GM12878 (cell line): ENCODE measurements around the gene SLC25A29. TPM values are rescaled to one million over a fixed set of nuclear protein-coding genes. Genes with fewer than 3 reads are reported as not detected.

Experiments used
- ATAC-seq: fragments of 200-7000 bp; cut with Tn5 transposase; 3 replicates; pipeline ENCODE4 v1.9.1; 2020; ENCODE audit warnings: mild to moderate bottlenecking, moderate library complexity
- BruUV-seq: library from RNA; stranded (reverse); fragments of 400-500 nt; replicated peaks from 2 replicates; lab custom pipeline; 2021; lab: Mats Ljungman, UMichigan
- CTCF ChIA-PET: fragments of 300-600 bp; sonication (Branson Sonifier 250); formaldehyde crosslinking; extraction: SDS; loops from one replicate; lab custom pipeline; 2021; ENCODE audit warnings: inconsistent platforms; lab: Yijun Ruan, JAX
- POLR2A ChIA-PET: fragments of 350-600 bp; formaldehyde crosslinking; extraction: SDS; loops from one replicate; lab custom pipeline; 2021; ENCODE audit warnings: inconsistent platforms; lab: Charles Lee
- RAD21 ChIA-PET: fragments of 300-600 bp; sonication (Branson Sonifier 250); formaldehyde crosslinking; loops from one replicate; lab custom pipeline; 2023; ENCODE audit warnings: antibody characterized with exemption; ENCODE audit not compliant: unreplicated experiment; lab: Charles Lee
- SMC1A ChIA-PET: fragments of 300-600 bp; sonication (Branson Sonifier 250); formaldehyde crosslinking; loops from one replicate; lab custom pipeline; 2023; ENCODE audit not compliant: unreplicated experiment, uncharacterized antibody; lab: Charles Lee
- DNase-seq: peaks from one replicate; pipeline ENCODE4 v3.0.0-alpha.2; 2011; ENCODE audit warnings: low read depth, low spot score
- FAIRE-seq: peaks from 3 replicates; lab custom pipeline; 2011; peaks lifted over from hg19 to GRCh38; lab: Jason Lieb, UNC
- H2AFZ ChIP-seq: 2 replicates; pipeline ENCODE4 v1.6.0; 2011; ENCODE audit warnings: low read depth, low read length, control low read depth; ENCODE audit not compliant: control insufficient read depth
- H3K27ac ChIP-seq: 2 replicates; pipeline ENCODE4 v1.5.1; 2011; ENCODE audit warnings: control low read depth; ENCODE audit not compliant: control insufficient read depth, insufficient read depth
- H3K27me3 ChIP-seq, 2 experiments: replicated peaks in 1 of 2; 2 replicates each; pipeline versions ENCODE4 v1.6.0 to v1.6.1; 2011; ENCODE audit warnings: low read length in 1 of 2; ENCODE audit not compliant: control insufficient read depth in 2 of 2, insufficient read depth in 2 of 2
- H3K36me3 ChIP-seq, 2 experiments: 2 replicates each; pipeline ENCODE4 v1.5.1; 2011; ENCODE audit warnings: low read length in 1 of 2; ENCODE audit not compliant: control insufficient read depth in 2 of 2, insufficient read depth in 2 of 2
- H3K4me1 ChIP-seq: 2 replicates; pipeline ENCODE4 v1.6.1; 2011; ENCODE audit warnings: mild to moderate bottlenecking, low read length, moderate library complexity, mixed read lengths; ENCODE audit not compliant: control insufficient read depth, insufficient read depth
- H3K4me2 ChIP-seq: 2 replicates; pipeline ENCODE4 v1.6.0; 2011; ENCODE audit warnings: control low read depth; ENCODE audit not compliant: control insufficient read depth, insufficient read depth
- H3K4me3 ChIP-seq: fragments of 200-600 bp; sonication (generic); 2 replicates; pipeline ENCODE4 v1.5.1; 2016
- H3K79me2 ChIP-seq: 2 replicates; pipeline ENCODE4 v1.6.0; 2011; ENCODE audit warnings: low read length; ENCODE audit not compliant: control insufficient read depth, insufficient read depth
- H3K9ac ChIP-seq: 2 replicates; pipeline ENCODE4 v1.8.0; 2011; ENCODE audit warnings: low read length, control low read depth, mixed read lengths; ENCODE audit not compliant: control insufficient read depth, insufficient read depth
- H3K9me3 ChIP-seq: replicated peaks from 3 replicates; pipeline ENCODE4 v1.5.1; 2011; ENCODE audit warnings: mild to moderate bottlenecking, low read length; ENCODE audit not compliant: control insufficient read depth, insufficient read depth
- H4K20me1 ChIP-seq: 2 replicates; pipeline ENCODE4 v1.6.0; 2011; ENCODE audit not compliant: control insufficient read depth, insufficient read depth
- CEBPZ ChIP-seq: fragments of 150-350 bp; IDR thresholded peaks from 2 replicates; pipeline ENCODE4 v1.6.1; 2016; ENCODE audit warnings: low read depth, low read length
- CREB1 ChIP-seq: IDR thresholded peaks from 2 replicates; pipeline ENCODE4 v1.6.1; 2012; ENCODE audit warnings: low read depth, mild to moderate bottlenecking, inconsistent platforms
- FOS ChIP-seq: IDR thresholded peaks from 3 replicates; pipeline ENCODE4 v1.6.1; 2011; ENCODE audit warnings: borderline replicate concordance; ENCODE audit not compliant: insufficient read length; ENCODE audit errors: extremely low read depth
- NR2C2 ChIP-seq: IDR thresholded peaks from 2 replicates; pipeline ENCODE4 v1.6.1; 2011; ENCODE audit warnings: borderline replicate concordance, low read depth; ENCODE audit not compliant: control insufficient read depth, insufficient read length
- POLR2A ChIP-seq: IDR thresholded peaks from 2 replicates; pipeline ENCODE4 v1.6.1; 2011; ENCODE audit warnings: low read depth, mild to moderate bottlenecking, low read length
- PRDM15 ChIP-seq: fragments of 450-650 bp; formaldehyde crosslinking; IDR thresholded peaks from 2 replicates; pipeline ENCODE4 v1.4.0; 2020; ENCODE audit warnings: mild to moderate bottlenecking, moderate library complexity
- RBBP5 ChIP-seq: fragments of 200-600 bp; sonication (generic); conservative IDR thresholded peaks from 2 replicates; pipeline ENCODE4 v1.6.1; 2016
- TCF12 ChIP-seq: IDR thresholded peaks from 2 replicates; pipeline ENCODE4 v1.6.1; 2011; ENCODE audit warnings: low read depth, mild to moderate bottlenecking, low read length
- ZNF207 ChIP-seq: fragments of 450-650 bp; IDR thresholded peaks from 2 replicates; pipeline ENCODE4 v1.6.1; 2014; ENCODE audit warnings: antibody characterized with exemption, mild to moderate bottlenecking, borderline replicate concordance
- WGBS: methylation state at CpG from one replicate; pipeline ENCODE4 v1.1.6; 2016; ENCODE audit warnings: low lambda C conversion rate; ENCODE audit not compliant: insufficient replicate concordance, insufficient coverage; ENCODE audit errors: missing lambda C conversion rate; 5-methylcytosine and 5-hydroxymethylcytosine counted together
- in situ Hi-C: fragments of 300-500 bp; cut with MboI; formaldehyde crosslinking; loops from 9 replicates; pipeline ENCODE4 v1.14.3; 2018; ENCODE audit warnings: mixed read lengths
- intact Hi-C: fragments of 100-400 bp; cut with micrococcal nuclease; formaldehyde crosslinking; loops from one replicate; pipeline ENCODE4 v1.14.2; 2022; ENCODE audit not compliant: unreplicated experiment
- polyA plus RNA-seq, 11 experiments: library from polyadenylated mRNA; depleted of rRNA in 4 of 11; unstranded in 6 of 11; stranded (reverse) in 5 of 11; fragments of >200 nt; fragmentation: Nextera tagmentation in 4 of 11; fragmentation: Illumina TruSeq in 1 of 11; extraction: Ambion mirVana in 4 of 11; extraction: Trizol in 1 of 11; gene quantifications; 1 replicate in 1 of 11; 2 replicates in 10 of 11; pipeline versions ENCODE4 v1.2.1 to v1.2.3, GENCODE V29; 2011 to 2016; ENCODE audit warnings: inconsistent platforms in 2 of 11, missing spikeins in 2 of 11, low read depth in 1 of 11
- total RNA-seq, 4 experiments: library from RNA; depleted of rRNA in 3 of 4; stranded (reverse); fragments of >200 nt in 3 of 4; fragmentation: Illumina TruSeq in 1 of 4; extraction: Trizol in 1 of 4; gene quantifications; 2 replicates each; pipeline versions ENCODE4 v1.2.1 to v1.2.3, GENCODE V29; 2013 to 2021

Gene SLC25A29
- total and polyA plus RNA-seq, 10 of the 15 experiments (the other 5 are each of a cell fraction or from before 2014, with no cell fraction given), result 0.42 to 13.3 (median 4.0) TPM; not detected in 1

GRCh38 chr14:100332071-100332639 is 25.9 kb upstream of the SLC25A29 start:
- Histone ChIP-seq H3K27ac (no peak overlapping the region), H3K27me3 (no peaks in the 10 kb centered on the region), H3K4me1 (peaks cover 5% of the 10 kb centered on the region), H3K36me3 (peaks cover 2 to 12% of the 10 kb centered on the region in 2 experiments; a peak in 3 of 4 replicates), H3K79me2 (no peaks in the 10 kb centered on the region), H3K4me3 (no peak overlapping the region), H3K4me2 (no peak overlapping the region), H4K20me1 (no peaks in the 10 kb centered on the region), H3K9me3 (no peaks in the 10 kb centered on the region), H2AFZ (no peak overlapping the region), H3K9ac (no peak overlapping the region)
- TF ChIP-seq FOS (no peak), POLR2A (peak; percentile 37; the same call in 1 of the 2 replicates)
- ChIA-PET CTCF (interaction anchor here (0.7 kb wide), 1 partner anchor 13 kb away, joined by 3 read pairs; no protein-coding TSS in a partner anchor), POLR2A (no interaction called here), RAD21 (interaction anchor here (0.6 kb wide), 1 partner anchor 298 kb away, joined by 3 read pairs; no protein-coding TSS in a partner anchor), SMC1A (no interaction called here)
- FAIRE-seq, result no peak
- intact Hi-C loops, result no loop called here
- WGBS, result 82% methylated on average over 11 of the region's 11 CpGs
- no TSS peak for BruUV-seq
- no peak for DNase-seq
- in situ Hi-C loops, result no loop called here
- ATAC-seq, result no peak; the same call in 2 of the 3 replicates

GRCh38 chr14:100330388-100330931 is 24.2 kb upstream of the SLC25A29 start:
- intact Hi-C loops (no loop called here), in situ Hi-C loops (no loop called here)
- Histone ChIP-seq H3K27me3 (no peaks in the 10 kb centered on the region), H3K4me2 (no peak overlapping the region), H3K9ac (no peak overlapping the region), H3K9me3 (no peaks in the 10 kb centered on the region), H3K79me2 (no peaks in the 10 kb centered on the region), H3K4me1 (no peaks in the 10 kb centered on the region; the same call in 1 of the 2 replicates), H4K20me1 (no peaks in the 10 kb centered on the region), H3K4me3 (no peak overlapping the region), H3K27ac (no peak overlapping the region), H3K36me3 (peaks cover 0 to 8% of the 10 kb centered on the region in 2 experiments; a peak in 3 of 4 replicates), H2AFZ (no peak overlapping the region)
- ChIA-PET RAD21 (interaction anchor here (0.8 kb wide), 1 partner anchor 55 kb away, joined by 3 read pairs; no protein-coding TSS in a partner anchor), SMC1A (no interaction called here), POLR2A (interaction anchor here (0.6 kb wide), 1 partner anchor 33 kb away, joined by 3 read pairs; no protein-coding TSS in a partner anchor), CTCF (no interaction called here)
- BruUV-seq, result no TSS peak
- no peak for ATAC-seq
- FAIRE-seq, result no peak
- no peak for DNase-seq
- 60% methylated on average over 13 of the region's 13 CpGs for WGBS
- TF ChIP-seq PRDM15 (CRISPR knock-in tag) (no peak), NR2C2 (no peak), RBBP5 (no peak), CREB1 (no peak), ZNF207 (no peak), TCF12 (no peak), CEBPZ (no peak)
